HG02870 (cell line): ENCODE data around the gene DCC.

ENCODE experiments used
- ATAC-seq: cut with Tn5 transposase; IDR thresholded peaks from one replicate; pipeline ENCODE4 v1.9.1; 2021; ENCODE audit warnings: mild to moderate bottlenecking, moderate library complexity; ENCODE audit not compliant: unreplicated experiment

DCC gene

DNA sequence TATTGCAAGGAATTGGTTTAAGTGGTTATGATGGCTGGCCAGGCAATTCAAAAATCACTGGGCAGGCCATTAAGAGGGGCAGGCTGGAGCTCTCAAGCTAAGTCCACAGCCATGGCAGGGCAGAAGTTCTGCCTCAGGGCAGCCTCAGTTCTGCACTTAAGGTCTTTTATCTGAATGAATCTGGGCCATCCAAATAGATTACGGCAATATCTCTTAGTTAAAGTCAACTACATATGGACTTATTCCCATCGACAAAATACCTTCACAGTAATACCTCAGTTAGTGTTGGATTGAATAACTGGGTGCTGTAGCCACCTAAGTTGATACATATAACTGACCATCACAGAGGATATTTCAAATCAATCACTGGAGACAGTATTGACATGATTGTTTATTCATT, 979.6 kb downstream of the DCC start:
- no peak for ATAC-seq

GRCh38 chr18:53322163-53322562, 982.2 kb downstream of the DCC start:
- ATAC-seq, result no peak

- no peak for ATAC-seq
Observed at GRCh38 chr18:53324353-53324752, 984.4 kb downstream of the DCC start.

DNA sequence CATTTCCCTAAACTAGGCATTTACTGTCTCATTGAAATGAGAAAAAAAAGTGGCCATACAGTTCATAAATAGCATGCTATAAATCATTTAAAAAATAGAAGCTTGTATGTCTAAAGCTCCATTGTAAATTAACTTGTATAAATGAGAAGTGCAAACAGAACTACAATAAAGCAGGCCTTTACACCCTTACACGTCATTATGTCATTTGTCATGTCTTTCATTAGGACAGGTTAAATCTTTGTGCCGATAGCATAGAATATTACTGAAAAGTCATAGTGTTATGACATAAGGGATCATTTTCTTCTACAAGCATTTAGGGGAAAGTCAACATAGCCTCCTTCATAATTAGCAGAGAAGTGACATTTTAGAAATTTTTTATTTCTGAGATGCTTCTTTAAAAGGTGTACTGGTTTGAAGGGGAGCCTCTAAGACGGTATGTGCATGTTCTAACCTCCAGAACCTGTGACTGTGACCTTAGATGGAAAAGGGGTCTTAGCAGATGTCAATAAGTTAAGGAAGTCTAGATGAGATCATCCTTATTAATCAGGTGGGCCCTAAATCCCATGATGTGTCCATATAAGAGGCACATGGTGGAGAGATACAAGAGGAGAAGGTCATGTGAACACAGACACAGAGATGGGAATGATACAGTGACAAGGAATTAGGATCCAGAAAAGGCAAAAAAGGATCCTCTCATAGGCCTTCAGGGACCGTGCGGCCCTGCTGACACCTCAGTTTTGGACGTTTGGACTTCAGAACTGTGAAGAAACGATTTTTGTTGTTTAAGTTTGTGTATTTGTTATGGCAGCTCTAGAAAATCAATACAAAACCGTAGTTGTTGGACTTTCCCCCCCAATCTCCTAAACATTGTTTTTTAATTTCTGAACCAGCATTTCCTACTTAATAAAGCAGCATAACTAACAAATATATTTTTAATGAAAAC, 1020.8 kb downstream of the DCC start:
- ATAC-seq, result no peak

GRCh38 chr18:53375621-53376020, 1035.6 kb downstream of the DCC start:
- no peak for ATAC-seq

- no peak for ATAC-seq
Observed at GRCh38 chr18:53380063-53380639, 1040.2 kb downstream of the DCC start.

GRCh38 chr18:53382870-53383269, 1042.9 kb downstream of the DCC start:
- no peak for ATAC-seq

DNA sequence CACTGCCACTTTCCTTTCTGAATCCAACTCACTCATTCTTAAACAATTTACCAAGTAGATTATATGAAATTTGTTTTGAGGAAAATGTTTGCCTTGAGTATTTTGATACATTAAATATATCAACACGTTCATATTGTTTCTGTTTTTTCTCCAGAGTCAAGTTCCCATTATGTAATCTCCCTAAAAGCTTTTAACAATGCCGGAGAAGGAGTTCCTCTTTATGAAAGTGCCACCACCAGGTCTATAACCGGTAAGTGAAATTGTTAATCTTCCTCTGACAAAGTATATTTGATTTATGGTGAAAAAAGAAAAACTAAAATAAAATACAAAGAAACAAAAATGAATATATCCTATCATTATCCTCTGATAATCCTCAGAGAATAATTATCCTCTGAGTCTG, 1045.9 kb downstream of the DCC start:
- no peak for ATAC-seq

DNA sequence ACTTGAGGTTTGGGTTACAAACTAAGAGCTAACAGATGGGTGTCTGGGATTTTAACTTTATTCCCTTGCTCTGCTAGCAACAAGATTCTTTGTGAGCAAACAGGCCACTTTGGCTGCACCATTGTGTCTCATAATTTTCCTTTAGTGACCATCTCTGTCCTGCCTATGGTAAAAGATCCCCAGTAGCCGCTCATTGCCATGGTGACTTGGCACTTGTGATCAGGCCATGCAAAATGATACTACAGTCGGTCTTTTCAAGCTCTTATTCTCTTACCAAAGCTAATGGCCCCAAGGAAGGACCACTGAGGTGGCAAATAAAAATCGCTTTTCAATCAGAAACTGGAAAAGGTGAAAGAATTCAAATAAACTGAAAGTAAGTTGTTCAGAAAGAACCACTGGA, 1047.6 kb downstream of the DCC start:
- no peak for ATAC-seq

GRCh38 chr18:53402670-53403069, 1062.7 kb downstream of the DCC start:
- ATAC-seq, result no peak

GRCh38 chr18:53408271-53408670, 1068.3 kb downstream of the DCC start:
- no peak for ATAC-seq

DNA sequence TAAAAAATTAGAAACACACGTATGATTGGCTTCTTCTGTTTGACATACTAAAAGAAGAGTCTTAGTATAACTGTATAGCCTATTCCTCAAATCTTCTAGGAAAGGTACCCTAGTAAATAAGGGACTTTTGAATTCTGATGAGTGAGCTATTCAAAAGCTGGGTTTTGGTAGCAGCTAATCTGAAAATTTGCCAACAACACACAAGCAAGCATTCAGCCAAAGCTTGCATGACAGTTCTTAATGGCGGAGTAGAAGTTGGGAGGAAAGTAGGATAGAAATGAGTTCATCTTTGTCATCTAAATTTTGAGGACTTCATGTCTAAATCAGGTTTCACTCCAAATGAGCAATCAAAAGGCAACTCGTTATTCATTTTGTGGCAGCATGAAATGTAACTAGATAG, 1071.5 kb downstream of the DCC start:
- ATAC-seq, result no peak

DNA sequence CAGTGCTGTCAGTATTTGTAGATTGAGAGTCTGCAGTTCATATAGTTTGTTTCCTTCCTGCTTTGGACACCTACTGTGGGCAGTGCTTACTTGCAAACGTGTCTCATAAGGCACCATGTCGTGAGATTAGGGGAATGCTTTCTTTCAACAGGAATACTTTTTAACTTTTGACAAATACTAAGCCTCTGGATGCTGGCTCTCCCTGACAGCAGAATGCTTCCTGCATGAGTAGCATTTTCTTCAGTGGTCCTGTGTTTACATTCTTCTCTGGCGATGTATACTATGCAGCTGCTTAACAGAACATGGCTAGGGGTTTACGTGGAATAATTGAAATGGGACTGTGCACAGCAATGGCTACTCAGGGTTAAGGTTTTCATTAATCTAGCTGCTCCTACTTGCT, 1077.0 kb downstream of the DCC start:
- no peak for ATAC-seq

DNA sequence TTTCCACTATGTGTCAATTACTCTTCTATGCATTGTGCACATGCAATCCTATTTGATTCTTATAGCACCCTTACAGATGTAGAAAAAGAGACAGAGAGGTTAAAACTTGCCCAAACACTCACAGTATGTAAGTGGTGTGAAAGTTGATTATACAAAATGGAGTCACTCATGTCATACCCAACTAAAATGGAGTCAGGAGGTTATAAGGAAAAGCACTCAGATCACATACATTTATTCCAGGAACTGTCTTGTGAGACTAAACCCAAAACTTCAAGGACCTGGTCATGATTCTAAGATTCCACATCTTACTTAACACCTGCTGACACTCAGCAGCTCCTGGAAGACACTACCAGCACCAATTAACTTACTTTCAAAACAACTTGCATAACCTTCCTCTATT, 1081.9 kb downstream of the DCC start:
- no peak for ATAC-seq

DNA sequence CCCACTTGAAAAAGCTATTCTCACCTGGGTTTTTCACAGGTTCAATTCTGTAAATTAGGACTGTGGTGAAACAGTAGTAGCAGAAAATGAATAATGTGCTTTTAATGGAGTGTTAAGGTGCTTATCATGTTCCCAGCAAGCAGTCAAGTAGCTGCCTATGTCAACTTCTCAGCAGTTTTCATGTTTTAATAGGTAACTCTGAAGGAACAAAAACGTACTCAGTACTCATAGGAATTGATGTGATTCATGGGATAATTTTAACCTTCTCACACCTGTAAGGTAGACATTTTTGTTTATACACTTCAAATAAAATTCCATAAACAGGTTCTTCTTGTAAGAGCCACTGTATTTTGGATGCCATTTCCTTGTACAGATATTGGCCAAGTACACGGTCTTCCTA, 1082.9 kb downstream of the DCC start:
- no peak for ATAC-seq

DNA sequence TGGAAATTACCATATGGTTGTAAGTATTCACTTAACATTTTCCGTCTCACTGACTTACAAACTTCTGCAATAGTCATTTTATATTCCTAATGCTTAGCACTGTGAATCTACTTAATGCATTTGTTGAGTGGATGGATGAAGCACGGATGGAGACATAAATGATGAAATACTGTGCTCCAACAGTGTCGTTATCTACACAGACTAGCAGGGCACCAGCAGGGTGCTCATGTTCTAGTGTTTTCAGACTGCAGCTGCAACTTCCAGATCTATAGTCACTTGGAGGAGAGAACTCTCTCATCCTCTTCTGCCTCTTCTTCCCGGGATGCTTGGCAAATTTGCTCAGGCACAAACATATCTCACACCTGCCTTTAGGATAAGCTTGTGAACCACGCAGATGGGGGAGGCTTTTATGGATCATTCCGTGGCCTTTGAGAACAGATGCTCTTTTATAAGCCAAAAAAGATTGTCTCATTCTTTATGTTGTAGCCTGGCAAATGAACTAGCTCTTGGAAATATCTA, 1086.7 kb downstream of the DCC start:
- ATAC-seq, result no peak

GRCh38 chr18:53441761-53442414, 1101.9 kb downstream of the DCC start:
- no peak for ATAC-seq

GRCh38 chr18:53442415-53442783, 1102.4 kb downstream of the DCC start:
- no peak for ATAC-seq

GRCh38 chr18:53443336-53443735, 1103.3 kb downstream of the DCC start:
- no peak for ATAC-seq

GRCh38 chr18:53443831-53444230, 1103.8 kb downstream of the DCC start:
- ATAC-seq, result no peak

GRCh38 chr18:53451902-53452301, 1111.9 kb downstream of the DCC start:
- no peak for ATAC-seq

DNA sequence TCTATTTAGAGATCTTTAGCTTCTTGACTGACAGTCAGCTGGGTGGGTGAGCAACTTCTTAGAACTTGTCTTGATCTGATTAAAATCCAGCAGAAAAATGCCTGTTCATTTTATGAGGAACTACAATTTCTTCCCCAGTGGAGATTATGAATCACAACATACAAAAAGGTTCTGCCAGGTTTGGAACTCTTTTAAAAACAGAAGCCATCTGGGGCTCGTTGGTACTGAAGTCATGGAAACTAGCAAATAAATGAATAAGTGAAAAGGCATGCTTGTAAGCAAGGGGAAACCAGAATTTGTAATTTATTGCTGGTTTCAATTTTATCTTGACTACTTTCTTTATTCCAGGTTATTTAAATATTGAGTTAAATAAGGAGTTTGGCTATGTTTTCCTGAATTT, 1117.1 kb downstream of the DCC start:
- no peak for ATAC-seq
